Measurements from ENCODE around the gene CAMK1D.

Gene CAMK1D

GRCh38 chr10:12709000-12709401 lies 359.7 kb downstream of the CAMK1D start:
- H3K9me2 ChIP-seq (replicated peaks; ENCODE audit: control insufficient read depth, low read length): no peaks in the 10 kb centered on the region
- no peak overlapping the region for H3K27ac ChIP-seq (ENCODE audit: low read depth, low read length)

GRCh38 chr10:12709521-12709963 lies 360.2 kb downstream of the CAMK1D start:
- Histone ChIP-seq H3K79me2 (ENCODE audit: control insufficient read depth, low read length) (peaks cover 9% of the 10 kb centered on the region), H3K27me3 (ENCODE audit: control insufficient read depth, low read length) (no peaks in the 10 kb centered on the region), H3K4me3 (ENCODE audit: low read length) (no peak overlapping the region), H3K4me2 (ENCODE audit: low read length) (no peak overlapping the region), H3K9me2 (replicated peaks; ENCODE audit: control insufficient read depth, low read length) (no peaks in the 10 kb centered on the region), H3K9me3 (ENCODE audit: control insufficient read depth, insufficient read depth, low read length) (no peaks in the 10 kb centered on the region), H3F3A (ENCODE audit: control insufficient read depth, insufficient read depth) (peaks cover 4% of the 10 kb centered on the region; the same call in 1 of the 2 replicates), H3K27ac (ENCODE audit: low read depth, low read length) (no peak overlapping the region), H3K4me1 (ENCODE audit: control insufficient read depth, low read length) (peaks cover 3% of the 10 kb centered on the region; the same call in 1 of the 2 replicates), H4K20me1 (ENCODE audit: control insufficient read depth, insufficient read depth, low read depth, low read length) (peaks cover 13% of the 10 kb centered on the region; the same call in 1 of the 2 replicates), H3K36me3 (ENCODE audit: control insufficient read depth, low read length) (peaks cover 4% of the 10 kb centered on the region; the same call in 1 of the 2 replicates)
- TF ChIP-seq EZH2phosphoT487 (IDR thresholded peaks at IDR 0.05; ENCODE audit: borderline replicate concordance, low read length) (no peak), CTCF (IDR thresholded peaks at IDR 0.05; ENCODE audit: low read depth, low read length, poor library complexity, severe bottlenecking) (no peak)

More at GRCh38 chr10:12709000-12709401, 359.7 kb downstream of the CAMK1D start:
- no peak overlapping the region for H3K4me2 ChIP-seq (ENCODE audit: low read length)
- H3K4me1 ChIP-seq (ENCODE audit: control insufficient read depth, low read length): peaks cover 3% of the 10 kb centered on the region; the same call in 1 of the 2 replicates
- no peak overlapping the region for H3K4me3 ChIP-seq (ENCODE audit: low read length)
- H3K27me3 ChIP-seq (ENCODE audit: control insufficient read depth, low read length): no peaks in the 10 kb centered on the region
- peaks cover 13% of the 10 kb centered on the region; the same call in 1 of the 2 replicates for H4K20me1 ChIP-seq (ENCODE audit: control insufficient read depth, insufficient read depth, low read depth, low read length)
- peaks cover 4% of the 10 kb centered on the region; the same call in 1 of the 2 replicates for H3F3A ChIP-seq (ENCODE audit: control insufficient read depth, insufficient read depth)
- H3K79me2 ChIP-seq (ENCODE audit: control insufficient read depth, low read length): peaks cover 9% of the 10 kb centered on the region
- TF ChIP-seq EZH2phosphoT487 (IDR thresholded peaks at IDR 0.05; ENCODE audit: borderline replicate concordance, low read length) (no peak), CTCF (IDR thresholded peaks at IDR 0.05; ENCODE audit: low read depth, low read length, poor library complexity, severe bottlenecking) (no peak)
- no peaks in the 10 kb centered on the region for H3K9me3 ChIP-seq (ENCODE audit: control insufficient read depth, insufficient read depth, low read length)
- H3K36me3 ChIP-seq (ENCODE audit: control insufficient read depth, low read length): peaks cover 4% of the 10 kb centered on the region; the same call in 1 of the 2 replicates

- H3K9me2 ChIP-seq (replicated peaks; ENCODE audit: control insufficient read depth, low read length): no peaks in the 10 kb centered on the region
- no peak overlapping the region for H3K4me3 ChIP-seq (ENCODE audit: low read length)
- no peak overlapping the region for H3K27ac ChIP-seq (ENCODE audit: low read depth, low read length)
- H3K9me3 ChIP-seq (ENCODE audit: control insufficient read depth, insufficient read depth, low read length): no peaks in the 10 kb centered on the region
- peaks cover 4% of the 10 kb centered on the region; the same call in 1 of the 2 replicates for H3F3A ChIP-seq (ENCODE audit: control insufficient read depth, insufficient read depth)
- peaks cover 4% of the 10 kb centered on the region; the same call in 1 of the 2 replicates for H3K36me3 ChIP-seq (ENCODE audit: control insufficient read depth, low read length)
- H3K27me3 ChIP-seq (ENCODE audit: control insufficient read depth, low read length): no peaks in the 10 kb centered on the region
- no peak overlapping the region for H3K4me2 ChIP-seq (ENCODE audit: low read length)
- peaks cover 3% of the 10 kb centered on the region; the same call in 1 of the 2 replicates for H3K4me1 ChIP-seq (ENCODE audit: control insufficient read depth, low read length)
- peaks cover 13% of the 10 kb centered on the region; the same call in 1 of the 2 replicates for H4K20me1 ChIP-seq (ENCODE audit: control insufficient read depth, insufficient read depth, low read depth, low read length)
- H3K79me2 ChIP-seq (ENCODE audit: control insufficient read depth, low read length): peaks cover 9% of the 10 kb centered on the region
- TF ChIP-seq CTCF (IDR thresholded peaks at IDR 0.05; ENCODE audit: low read depth, low read length, poor library complexity, severe bottlenecking) (no peak), EZH2phosphoT487 (IDR thresholded peaks at IDR 0.05; ENCODE audit: borderline replicate concordance, low read length) (no peak)
Observed at GRCh38 chr10:12710157-12710556, 360.8 kb downstream of the CAMK1D start.

Data from DOHH2 (cell line).